H1 (cell line): ENCODE data around the gene PRKCH. TPM values are rescaled to one million over a fixed set of nuclear protein-coding genes. Genes with fewer than 3 reads are reported as not detected.

ENCODE experiments used
- CTCF ChIA-PET: fragments of 300-600 bp; sonication (Branson Sonifier 250); formaldehyde crosslinking; loops from one replicate; lab custom pipeline; 2021; ENCODE audit not compliant: partially characterized antibody; lab: Charles Lee
- POLR2A ChIA-PET: fragments of 300-600 bp; sonication (Branson Sonifier 250); formaldehyde crosslinking; loops from one replicate; lab custom pipeline; 2021; ENCODE audit warnings: inconsistent platforms; ENCODE audit not compliant: partially characterized antibody; lab: Charles Lee
- DNase-seq, 2 experiments: peaks; one replicate each; pipeline versions ENCODE4 v3.0.0 to v3.0.0-alpha.2; 2010 to 2022; ENCODE audit warnings: low spot score in 2 of 2, low read depth in 1 of 2, mixed read lengths in 1 of 2
- FAIRE-seq: peaks from 2 replicates; lab custom pipeline; 2011; peaks lifted over from hg19 to GRCh38; lab: Jason Lieb, UNC
- H2AFZ ChIP-seq: 2 replicates; pipeline ENCODE4 v1.8.1; 2012; ENCODE audit warnings: low read length, inconsistent platforms
- H2AK5ac ChIP-seq: 2 replicates; pipeline ENCODE4 v1.6.1; 2013; ENCODE audit warnings: low read depth, low read length
- H2BK120ac ChIP-seq: replicated peaks from 2 replicates; pipeline ENCODE3; 2013; ENCODE audit warnings: low read depth, low read length, inconsistent platforms
- H2BK12ac ChIP-seq: 2 replicates; pipeline ENCODE4 v1.6.1; 2013; ENCODE audit warnings: low read depth, low read length
- H2BK15ac ChIP-seq: 2 replicates; pipeline ENCODE4 v1.6.1; 2013; ENCODE audit warnings: low read length
- H2BK20ac ChIP-seq: 2 replicates; pipeline ENCODE4 v1.6.1; 2013; ENCODE audit warnings: low read length
- H2BK5ac ChIP-seq: 2 replicates; pipeline ENCODE4 v1.6.1; 2013; ENCODE audit warnings: low read depth, low read length
- H3K14ac ChIP-seq: 2 replicates; pipeline ENCODE4 v1.6.1; 2013; ENCODE audit warnings: inconsistent platforms; ENCODE audit not compliant: insufficient read length
- H3K18ac ChIP-seq: 2 replicates; pipeline ENCODE4 v1.6.1; 2013; ENCODE audit warnings: low read length; ENCODE audit errors: extremely low read depth
- H3K23ac ChIP-seq: 2 replicates; pipeline ENCODE4 v1.6.1; 2013; ENCODE audit warnings: inconsistent platforms; ENCODE audit not compliant: insufficient read length
- H3K23me2 ChIP-seq: 2 replicates; pipeline ENCODE4 v1.6.1; 2013; ENCODE audit warnings: low read depth, low read length
- H3K27ac ChIP-seq: 2 replicates; pipeline ENCODE4 v1.6.1; 2011; ENCODE audit warnings: low read depth, low read length, inconsistent platforms
- H3K27me3 ChIP-seq, 4 experiments: replicated peaks in 1 of 4; 1 replicate in 1 of 4; 2 replicates in 3 of 4; pipeline versions ENCODE4 v1.6.1 to v1.8.1; 2011 to 2013; ENCODE audit warnings: low read length in 3 of 4, mild to moderate bottlenecking in 3 of 4, inconsistent platforms in 2 of 4, mixed read lengths in 2 of 4, moderate library complexity in 1 of 4; ENCODE audit not compliant: control insufficient read depth in 3 of 4, insufficient read depth in 3 of 4; ENCODE audit errors: extremely low read depth in 1 of 4
- H3K36me3 ChIP-seq, 4 experiments: 2 replicates each; pipeline versions ENCODE4 v1.6.1 to v1.8.1; 2011 to 2013; ENCODE audit warnings: mild to moderate bottlenecking in 4 of 4, low read length in 3 of 4, moderate library complexity in 2 of 4, control low read depth in 1 of 4, inconsistent platforms in 1 of 4; ENCODE audit not compliant: insufficient read depth in 4 of 4, control insufficient read depth in 2 of 4
- H3K4ac ChIP-seq: replicated peaks from 2 replicates; pipeline ENCODE3; 2013; ENCODE audit warnings: low read length, low read depth, mixed read lengths, inconsistent platforms; ENCODE audit not compliant: insufficient read length
- H3K4me1 ChIP-seq, 4 experiments: replicated peaks in 1 of 4; 1 replicate in 1 of 4; 2 replicates in 3 of 4; pipeline versions ENCODE4 v1.6.1 to v1.8.1; 2011 to 2013; ENCODE audit warnings: low read length in 3 of 4, inconsistent platforms in 2 of 4, mixed read lengths in 1 of 4; ENCODE audit not compliant: insufficient read depth in 4 of 4, control insufficient read depth in 3 of 4
- H3K4me2 ChIP-seq, 2 experiments: 2 replicates each; pipeline versions ENCODE4 v1.6.1 to v1.8.1; 2011 to 2013; ENCODE audit warnings: low read depth in 2 of 2, low read length in 2 of 2, control low read depth in 1 of 2, inconsistent platforms in 1 of 2, mild to moderate bottlenecking in 1 of 2; ENCODE audit not compliant: insufficient read depth in 1 of 2
- H3K4me3 ChIP-seq, 4 experiments: fragments of 200-600, 300-600 bp in 1 of 4; sonication (generic), shearing (Covaris generic), sonication (Bioruptor Twin) in 1 of 4; 2 replicates each; pipeline versions ENCODE4 v1.5.1 to v1.8.1; 2011 to 2016; ENCODE audit warnings: low read length in 4 of 4, low read depth in 3 of 4, control low read depth in 2 of 4, inconsistent platforms in 2 of 4, mild to moderate bottlenecking in 2 of 4, mixed read lengths in 1 of 4, moderate library complexity in 1 of 4; ENCODE audit not compliant: insufficient read depth in 2 of 4; ENCODE audit errors: extremely low read depth in 1 of 4
- H3K56ac ChIP-seq: replicated peaks from 2 replicates; pipeline ENCODE3; 2013; ENCODE audit warnings: low read depth, mild to moderate bottlenecking, mixed read lengths, low read length, inconsistent platforms; ENCODE audit not compliant: insufficient read length
- H3K79me1 ChIP-seq: 2 replicates; pipeline ENCODE4 v1.6.1; 2013; ENCODE audit warnings: low read depth, low read length, control low read depth
- H3K79me2 ChIP-seq, 2 experiments: 2 replicates each; pipeline versions ENCODE4 v1.6.1 to v1.8.1; 2012 to 2013; ENCODE audit warnings: low read length in 2 of 2, mild to moderate bottlenecking in 2 of 2, inconsistent platforms in 1 of 2; ENCODE audit not compliant: insufficient read depth in 2 of 2, control insufficient read depth in 1 of 2
- H3K9ac ChIP-seq, 4 experiments: replicated peaks in 1 of 4; 1 replicate in 1 of 4; 2 replicates in 3 of 4; pipeline versions ENCODE4 v1.6.1 to v1.8.1; 2011 to 2013; ENCODE audit warnings: low read depth in 3 of 4, low read length in 3 of 4, control low read depth in 2 of 4, mild to moderate bottlenecking in 2 of 4, moderate library complexity in 2 of 4, inconsistent platforms in 1 of 4; ENCODE audit errors: extremely low read depth in 1 of 4
- H3K9me3 ChIP-seq, 2 experiments: 2 replicates each; pipeline versions ENCODE4 v1.6.1 to v1.8.1; 2012 to 2013; ENCODE audit warnings: mild to moderate bottlenecking in 2 of 2, moderate library complexity in 2 of 2, control low read depth in 1 of 2, inconsistent platforms in 1 of 2, low read depth in 1 of 2, low read length in 1 of 2, mixed read lengths in 1 of 2; ENCODE audit not compliant: insufficient read depth in 2 of 2
- H4K20me1 ChIP-seq, 2 experiments: replicated peaks in 1 of 2; 2 replicates each; pipeline versions ENCODE3 to v1.8.1; 2011 to 2013; ENCODE audit warnings: inconsistent platforms in 2 of 2, low read length in 2 of 2, mild to moderate bottlenecking in 1 of 2; ENCODE audit not compliant: insufficient read depth in 2 of 2, control insufficient read depth in 1 of 2
- H4K5ac ChIP-seq: 2 replicates; pipeline ENCODE4 v1.6.1; 2013; ENCODE audit warnings: low read length, low read depth, mixed read lengths, inconsistent platforms; ENCODE audit not compliant: insufficient read length
- H4K8ac ChIP-seq: 2 replicates; pipeline ENCODE4 v1.8.0; 2013; ENCODE audit warnings: mild to moderate bottlenecking, moderate library complexity, low read length, inconsistent platforms; ENCODE audit not compliant: insufficient read depth; ENCODE audit errors: extremely low read depth
- H4K91ac ChIP-seq: replicated peaks from 2 replicates; pipeline ENCODE3; 2013; ENCODE audit warnings: low read length, mixed read lengths, inconsistent platforms; ENCODE audit not compliant: insufficient read length
- CEBPB ChIP-seq: IDR thresholded peaks from 2 replicates; pipeline ENCODE4 v1.6.1; 2012; ENCODE audit warnings: low read depth, low read length
- TEAD4 ChIP-seq: IDR thresholded peaks from 2 replicates; pipeline ENCODE4 v1.6.1; 2012; ENCODE audit warnings: low read depth, low read length, inconsistent platforms, mixed read lengths
- WGBS, 2 experiments: shearing (Covaris generic) in 1 of 2; methylation state at CpG; one replicate each; pipeline versions ENCODE4 v1.1.6 to v1.1.7; 2013 to 2015; ENCODE audit warnings: low lambda C conversion rate in 2 of 2, mixed read lengths in 2 of 2, inconsistent platforms in 1 of 2, low coverage in 1 of 2, missing lambda C conversion rate in 1 of 2; ENCODE audit not compliant: insufficient replicate concordance in 2 of 2, insufficient coverage in 1 of 2, insufficient read length in 1 of 2; ENCODE audit errors: extremely low coverage in 1 of 2, missing lambda C conversion rate in 1 of 2; 5-methylcytosine and 5-hydroxymethylcytosine counted together
- polyA plus RNA-seq, 7 experiments: library from polyadenylated mRNA; depleted of rRNA in 3 of 7; stranded (reverse) in 5 of 7; unstranded in 2 of 7; fragments of >200 nt in 5 of 7; fragments of 200-250 nt in 2 of 7; gene quantifications; 1 replicate in 5 of 7; 2 replicates in 1 of 7; 4 replicates in 1 of 7; pipeline versions ENCODE4 v1.2.1 to v1.2.3, GENCODE V29; 2011 to 2013; ENCODE audit warnings: missing spikeins in 2 of 7, mixed read lengths in 2 of 7
- total RNA-seq: library from RNA; stranded (reverse); fragmentation: NEBNext Ultra II Directional; extraction: Animal tissue kit (Norgen Biotek cat#: 25700); gene quantifications from 2 replicates; pipeline ENCODE4 v1.2.1, GENCODE V29; 2021
- TF ChIP-seq, protein P1 (sequence below): IDR thresholded peaks from 2 replicates; pipeline ENCODE4 v1.6.1; 2012; ENCODE audit warnings: low read length, inconsistent platforms

Gene PRKCH
- total and polyA plus RNA-seq, 2 of the 8 experiments (the other 6 are each of a cell fraction or from before 2014, with no cell fraction given) = 6.4 to 7.0 TPM

GRCh38 chr14:61362072-61362750 is 40.8 kb downstream of the PRKCH start:
- Histone ChIP-seq H2BK120ac (no peak overlapping the region), H4K5ac (no peak overlapping the region), H3K4me3 (no peak overlapping the region), H2BK20ac (no peak overlapping the region), H3K23ac (no peak overlapping the region), H4K91ac (no peak overlapping the region), H2BK12ac (no peak overlapping the region), H3K79me1 (no peaks in the 10 kb centered on the region), H3K4me1 (no peaks in the 10 kb centered on the region), H3K27ac (no peak overlapping the region), H2BK5ac (no peak overlapping the region), H3K4ac (no peak overlapping the region), H3K18ac (no peak overlapping the region), H3K4me2 (no peak overlapping the region), H3K36me3 (no peaks in the 10 kb centered on the region), H2BK15ac (no peak overlapping the region), H3K9me3 (no peaks in the 10 kb centered on the region), H3K56ac (no peak overlapping the region), H3K23me2 (no peaks in the 10 kb centered on the region), H4K20me1 (no peaks in the 10 kb centered on the region), H3K14ac (no peak overlapping the region), H3K9ac (no peak overlapping the region), H2AK5ac (no peak overlapping the region), H2AFZ (no peak overlapping the region), H3K27me3 (no peaks in the 10 kb centered on the region), H3K79me2 (no peaks in the 10 kb centered on the region; a peak in 1 of 4 replicates), H4K8ac (no peak overlapping the region)
- TF ChIP-seq CEBPB = peak; percentile 42; the same call in 1 of the 2 replicates
- TF ChIP-seq, protein P1, sequence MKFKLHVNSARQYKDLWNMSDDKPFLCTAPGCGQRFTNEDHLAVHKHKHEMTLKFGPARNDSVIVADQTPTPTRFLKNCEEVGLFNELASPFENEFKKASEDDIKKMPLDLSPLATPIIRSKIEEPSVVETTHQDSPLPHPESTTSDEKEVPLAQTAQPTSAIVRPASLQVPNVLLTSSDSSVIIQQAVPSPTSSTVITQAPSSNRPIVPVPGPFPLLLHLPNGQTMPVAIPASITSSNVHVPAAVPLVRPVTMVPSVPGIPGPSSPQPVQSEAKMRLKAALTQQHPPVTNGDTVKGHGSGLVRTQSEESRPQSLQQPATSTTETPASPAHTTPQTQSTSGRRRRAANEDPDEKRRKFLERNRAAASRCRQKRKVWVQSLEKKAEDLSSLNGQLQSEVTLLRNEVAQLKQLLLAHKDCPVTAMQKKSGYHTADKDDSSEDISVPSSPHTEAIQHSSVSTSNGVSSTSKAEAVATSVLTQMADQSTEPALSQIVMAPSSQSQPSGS = no peak
- TF ChIP-seq TEAD4 = peak; percentile 64; the same call in 1 of the 2 replicates
- FAIRE-seq (no peak), DNase-seq (no peak)
- ChIA-PET POLR2A (interaction anchor here (1.0 kb wide), 1 partner anchor 66 kb away, joined by 3 read pairs; no protein-coding TSS in a partner anchor), CTCF (interaction anchor here (0.7 to 1.5 kb wide), 3 partner anchors 56 to 86 kb away, joined by 3 to 4 read pairs (median 3); no protein-coding TSS in a partner anchor)
- WGBS, 2 experiments = 84% methylated on average over 4 of the region's 5 CpGs; no CpG with 5 or more reads in 1 of the 2 experiments
